RKO (cell line): ENCODE data around the gene ITPR1.
"Not testable (repeated sequence)": the region's sequence is repeated elsewhere in the genome, so short reads cannot be mapped to it uniquely, and the experiment has no call there.

ENCODE experiments used
- DNase-seq: peaks from one replicate; pipeline ENCODE4 v3.0.0-alpha.2; 2016; ENCODE audit warnings: low spot score

Gene ITPR1

GRCh38 chr3:4758957-4759656 lies 266.0 kb downstream of the ITPR1 start:
- no peak for DNase-seq

- no peak for DNase-seq
Measured at GRCh38 chr3:4759689-4760312, 266.7 kb downstream of the ITPR1 start.

GRCh38 chr3:4761759-4762158 lies 268.6 kb downstream of the ITPR1 start:
- DNase-seq = no peak

GRCh38 chr3:4762481-4763230 lies 269.5 kb downstream of the ITPR1 start:
- not testable (repeated sequence) for DNase-seq

- no peak for DNase-seq
Measured at GRCh38 chr3:4763604-4764247, 270.6 kb downstream of the ITPR1 start.

- no peak for DNase-seq
Measured at GRCh38 chr3:4765212-4765611, 272.1 kb downstream of the ITPR1 start.

GRCh38 chr3:4766263-4766662 lies 273.1 kb downstream of the ITPR1 start:
- DNase-seq = no peak

- DNase-seq = no peak
Measured at GRCh38 chr3:4766716-4767499, 273.8 kb downstream of the ITPR1 start.

GRCh38 chr3:4768021-4768420 lies 274.9 kb downstream of the ITPR1 start:
- DNase-seq = no peak

- no peak for DNase-seq
Measured at GRCh38 chr3:4768521-4768920, 275.4 kb downstream of the ITPR1 start.

GRCh38 chr3:4770561-4770960 lies 277.4 kb downstream of the ITPR1 start:
- DNase-seq = no peak

GRCh38 chr3:4771243-4771642 lies 278.1 kb downstream of the ITPR1 start:
- DNase-seq = no peak

- DNase-seq = no peak
Measured at GRCh38 chr3:4772171-4772804, 279.1 kb downstream of the ITPR1 start.

- no peak for DNase-seq
Measured at GRCh38 chr3:4772858-4773257, 279.7 kb downstream of the ITPR1 start.

- DNase-seq = no peak
Measured at GRCh38 chr3:4773583-4773982, 280.4 kb downstream of the ITPR1 start.

- no peak for DNase-seq
Measured at GRCh38 chr3:4774531-4774930, 281.4 kb downstream of the ITPR1 start.

- no peak for DNase-seq
Measured at GRCh38 chr3:4776399-4776979, 283.3 kb downstream of the ITPR1 start.

- no peak for DNase-seq
Measured at GRCh38 chr3:4776980-4777581, 283.9 kb downstream of the ITPR1 start.

- DNase-seq = no peak
Measured at GRCh38 chr3:4778119-4778518, 285.0 kb downstream of the ITPR1 start.

- DNase-seq = no peak
Measured at GRCh38 chr3:4778740-4779139, 285.6 kb downstream of the ITPR1 start.

- DNase-seq = no peak
Measured at GRCh38 chr3:4780545-4780957, 287.4 kb downstream of the ITPR1 start.
